Endothelial cell (in vitro differentiated cells): ENCODE results near the gene GRM2. TPM values are rescaled to one million over a fixed set of nuclear protein-coding genes. Genes with fewer than 3 reads are reported as not detected.
A peak's percentile ranks its signal among the peaks of the same experiment; 100 is the strongest.

ENCODE experiments used
- DNase-seq: peaks from one replicate; pipeline ENCODE4 v3.0.0; 2021; ENCODE audit warnings: low spot score
- H3K27ac Mint-ChIP-seq: one replicate; pipeline ENCODE4 v1.8.0; 2021; ENCODE audit warnings: mixed read lengths, inconsistent platforms; ENCODE audit not compliant: unreplicated experiment
- H3K27me3 Mint-ChIP-seq: one replicate; pipeline ENCODE4 v1.8.0; 2021; ENCODE audit warnings: mild to moderate bottlenecking, moderate library complexity, mixed read lengths, inconsistent platforms; ENCODE audit not compliant: unreplicated experiment
- H3K36me3 Mint-ChIP-seq: one replicate; pipeline ENCODE4 v1.8.0; 2021; ENCODE audit warnings: mild to moderate bottlenecking, low read depth, mixed read lengths, inconsistent platforms; ENCODE audit not compliant: unreplicated experiment
- H3K4me1 Mint-ChIP-seq: one replicate; pipeline ENCODE4 v1.8.0; 2021; ENCODE audit warnings: mild to moderate bottlenecking, mixed read lengths, inconsistent platforms; ENCODE audit not compliant: unreplicated experiment
- H3K4me3 Mint-ChIP-seq: one replicate; pipeline ENCODE4 v1.8.0; 2021; ENCODE audit warnings: mild to moderate bottlenecking, mixed read lengths, inconsistent platforms; ENCODE audit not compliant: unreplicated experiment
- H3K9me3 Mint-ChIP-seq: one replicate; pipeline ENCODE4 v1.8.0; 2021; ENCODE audit warnings: mixed read lengths, inconsistent platforms; ENCODE audit not compliant: unreplicated experiment
- CTCF ChIP-seq: fragments of 200-600 bp; sonication (generic); IDR thresholded peaks from one replicate; pipeline ENCODE4 v1.5.0; 2021; ENCODE audit warnings: antibody characterized with exemption; ENCODE audit not compliant: unreplicated experiment
- total RNA-seq: library from RNA; stranded (reverse); fragmentation: NEBNext Ultra II Directional; extraction: Animal tissue kit (Norgen Biotek cat#: 25700); gene quantifications from one replicate; pipeline ENCODE4 v1.2.1, GENCODE V29; 2021; ENCODE audit not compliant: unreplicated experiment

The GRM2 gene
- total RNA-seq, 1 donor from 2014 or later, result 0.97 TPM

- peaks cover 7% of the 10 kb centered on the region for H3K27me3 Mint-ChIP-seq
- TF ChIP-seq CTCF, result no peak
- H3K36me3 Mint-ChIP-seq, result peaks cover 6% of the 10 kb centered on the region
- DNase-seq, result no peak
- no peak overlapping the region for H3K27ac Mint-ChIP-seq
- H3K4me3 Mint-ChIP-seq, result peak overlapping the region; percentile 89
- no peaks in the 10 kb centered on the region for H3K9me3 Mint-ChIP-seq
- H3K4me1 Mint-ChIP-seq, result peaks cover 10% of the 10 kb centered on the region
These were observed 1.5 kb downstream of the GRM2 start for GRCh38 chr3:51708216-51708845.

- no peak overlapping the region for H3K4me3 Mint-ChIP-seq
- no peak overlapping the region for H3K27ac Mint-ChIP-seq
- no peak for TF ChIP-seq CTCF
- peaks cover 10% of the 10 kb centered on the region for H3K4me1 Mint-ChIP-seq
- peaks cover 7% of the 10 kb centered on the region for H3K27me3 Mint-ChIP-seq
- H3K36me3 Mint-ChIP-seq, result peaks cover 6% of the 10 kb centered on the region
- DNase-seq, result no peak
- no peaks in the 10 kb centered on the region for H3K9me3 Mint-ChIP-seq
These were observed 2.1 kb downstream of the GRM2 start for GRCh38 chr3:51709004-51709420.

GRCh38 chr3:51709675-51710074 lies 2.8 kb downstream of the GRM2 start:
- Mint-ChIP-seq H3K27me3 (peaks cover 9% of the 10 kb centered on the region), H3K9me3 (no peaks in the 10 kb centered on the region), H3K4me1 (peaks cover 8% of the 10 kb centered on the region), H3K27ac (no peak overlapping the region), H3K4me3 (no peak overlapping the region), H3K36me3 (peaks cover 9% of the 10 kb centered on the region)
- no peak for DNase-seq
- TF ChIP-seq CTCF, result no peak

- TF ChIP-seq CTCF, result no peak
- Mint-ChIP-seq H3K27me3 (peaks cover 7% of the 10 kb centered on the region), H3K4me1 (peaks cover 6% of the 10 kb centered on the region), H3K9me3 (no peaks in the 10 kb centered on the region), H3K4me3 (no peak overlapping the region), H3K36me3 (peaks cover 8% of the 10 kb centered on the region), H3K27ac (no peak overlapping the region)
- DNase-seq, result no peak
These were observed 3.9 kb downstream of the GRM2 start for GRCh38 chr3:51710631-51711351.
